H9 (cell line): Measurements from ENCODE around the gene DLK1. TPM values are rescaled to one million over a fixed set of nuclear protein-coding genes. Genes with fewer than 3 reads are reported as not detected.

ENCODE experiments used
- DNase-seq: peaks from one replicate; pipeline ENCODE4 v3.0.0-alpha.2; 2017
- H2AFZ ChIP-seq: one replicate; pipeline ENCODE4 v1.6.1; 2013; ENCODE audit warnings: mild to moderate bottlenecking, low read length, control low read depth, moderate library complexity
- H2AK5ac ChIP-seq: 2 replicates; pipeline ENCODE4 v1.6.1; 2013; ENCODE audit warnings: low read length, control low read depth, mixed read lengths; ENCODE audit not compliant: insufficient read length
- H2BK120ac ChIP-seq: one replicate; pipeline ENCODE4 v1.6.1; 2013; ENCODE audit warnings: low read depth, mild to moderate bottlenecking, low read length, control low read depth, inconsistent platforms; ENCODE audit not compliant: poor library complexity, severe bottlenecking
- H2BK12ac ChIP-seq: 2 replicates; pipeline ENCODE4 v1.6.1; 2013; ENCODE audit warnings: low read length, control low read depth, mixed read lengths, low read depth; ENCODE audit not compliant: insufficient read length
- H2BK15ac ChIP-seq: 2 replicates; pipeline ENCODE4 v1.6.1; 2013; ENCODE audit warnings: low read depth, low read length, control low read depth
- H2BK20ac ChIP-seq: one replicate; pipeline ENCODE4 v1.6.1; 2013; ENCODE audit warnings: low read depth, mild to moderate bottlenecking, low read length, control low read depth, inconsistent platforms; ENCODE audit not compliant: poor library complexity, severe bottlenecking
- H2BK5ac ChIP-seq: 2 replicates; pipeline ENCODE4 v1.6.1; 2013; ENCODE audit warnings: low read length, control low read depth, mixed read lengths; ENCODE audit not compliant: insufficient read length
- H3K14ac ChIP-seq: 2 replicates; pipeline ENCODE4 v1.6.1; 2013; ENCODE audit warnings: low read length, control low read depth; ENCODE audit not compliant: insufficient read depth
- H3K18ac ChIP-seq: 2 replicates; pipeline ENCODE4 v1.6.1; 2013; ENCODE audit warnings: low read depth, mild to moderate bottlenecking, mixed read lengths, low read length, control low read depth; ENCODE audit not compliant: insufficient read length
- H3K23ac ChIP-seq: 2 replicates; pipeline ENCODE4 v1.6.1; 2013; ENCODE audit warnings: low read length, control low read depth, mixed read lengths, low read depth; ENCODE audit not compliant: insufficient read length
- H3K23me2 ChIP-seq: 2 replicates; pipeline ENCODE4 v1.6.1; 2013; ENCODE audit warnings: low read depth, mild to moderate bottlenecking, mixed read lengths, low read length, control low read depth; ENCODE audit not compliant: insufficient read length, poor library complexity, severe bottlenecking
- H3K27ac ChIP-seq: 2 replicates; pipeline ENCODE4 v1.5.1; 2013; ENCODE audit warnings: low read length, control low read depth, mixed read lengths, low read depth; ENCODE audit not compliant: insufficient read length
- H3K27me3 ChIP-seq: 2 replicates; pipeline ENCODE4 v1.6.1; 2013; ENCODE audit warnings: low read length, control low read depth, inconsistent platforms; ENCODE audit not compliant: insufficient read depth
- H3K4ac ChIP-seq: 2 replicates; pipeline ENCODE4 v1.6.1; 2013; ENCODE audit warnings: low read depth, mild to moderate bottlenecking, control low read depth, inconsistent platforms, low read length, moderate library complexity
- H3K4me1 ChIP-seq: 2 replicates; pipeline ENCODE4 v1.6.1; 2013; ENCODE audit warnings: low read length, control low read depth, inconsistent platforms; ENCODE audit not compliant: insufficient read depth
- H3K4me2 ChIP-seq: 2 replicates; pipeline ENCODE4 v1.6.1; 2013; ENCODE audit warnings: low read length, control low read depth, mixed read lengths; ENCODE audit not compliant: insufficient read length, insufficient read depth
- H3K56ac ChIP-seq: 2 replicates; pipeline ENCODE4 v1.6.1; 2013; ENCODE audit warnings: low read depth, mild to moderate bottlenecking, mixed read lengths, low read length, control low read depth; ENCODE audit not compliant: insufficient read length
- H3K79me1 ChIP-seq: 2 replicates; pipeline ENCODE4 v1.6.1; 2013; ENCODE audit warnings: low read depth, mild to moderate bottlenecking, moderate library complexity, low read length, control low read depth, inconsistent platforms; ENCODE audit not compliant: insufficient read depth, poor library complexity, severe bottlenecking
- H3K79me2 ChIP-seq: 2 replicates; pipeline ENCODE4 v1.6.1; 2013; ENCODE audit warnings: low read length, control low read depth, inconsistent platforms; ENCODE audit not compliant: insufficient read depth
- H3K9ac ChIP-seq: 2 replicates; pipeline ENCODE4 v1.6.1; 2013; ENCODE audit warnings: low read length, control low read depth, mixed read lengths; ENCODE audit not compliant: insufficient read length; ENCODE audit errors: extremely low read depth
- H3K9me3 ChIP-seq: one replicate; pipeline ENCODE4 v1.6.1; 2013; ENCODE audit warnings: low read depth, low read length, inconsistent platforms; ENCODE audit not compliant: control insufficient read depth
- H3T11ph ChIP-seq: one replicate; pipeline ENCODE4 v1.6.1; 2013; ENCODE audit warnings: mild to moderate bottlenecking, low read length, control low read depth, inconsistent platforms
- H4K20me1 ChIP-seq: one replicate; pipeline ENCODE4 v1.6.1; 2013; ENCODE audit not compliant: control insufficient read depth, insufficient read length, insufficient read depth
- H4K5ac ChIP-seq: 2 replicates; pipeline ENCODE4 v1.6.1; 2013; ENCODE audit warnings: low read depth, mild to moderate bottlenecking, mixed read lengths, low read length, control low read depth; ENCODE audit not compliant: insufficient read length
- H4K8ac ChIP-seq: replicated peaks from 2 replicates; pipeline ENCODE4 v1.6.1; 2013; ENCODE audit warnings: low read length, control low read depth, mixed read lengths, low read depth; ENCODE audit not compliant: insufficient read length
- H4K91ac ChIP-seq: 2 replicates; pipeline ENCODE4 v1.6.1; 2013; ENCODE audit warnings: low read depth, mild to moderate bottlenecking, moderate library complexity, mixed read lengths, low read length, control low read depth; ENCODE audit not compliant: insufficient read length
- H3K27ac Mint-ChIP-seq, 3 experiments: 2 replicates in 2 of 3; 3 replicates in 1 of 3; pipeline ENCODE4 v1.8.0; 2020 to 2021; ENCODE audit warnings: mixed read lengths in 3 of 3, mild to moderate bottlenecking in 1 of 3, moderate library complexity in 1 of 3
- H3K27me3 Mint-ChIP-seq: 2 replicates; pipeline ENCODE4 v1.8.0; 2021; ENCODE audit warnings: low read depth, mild to moderate bottlenecking, moderate library complexity, mixed read lengths
- H3K36me3 Mint-ChIP-seq, 3 experiments: 2 replicates in 2 of 3; 3 replicates in 1 of 3; pipeline ENCODE4 v1.8.0; 2020 to 2021; ENCODE audit warnings: low read depth in 3 of 3, mixed read lengths in 3 of 3; ENCODE audit not compliant: insufficient read depth in 1 of 3
- H3K4me1 Mint-ChIP-seq, 2 experiments: 2 replicates each; pipeline ENCODE4 v1.8.0; 2020; ENCODE audit warnings: mixed read lengths in 2 of 2
- H3K4me3 Mint-ChIP-seq, 2 experiments: 2 replicates in 1 of 2; 3 replicates in 1 of 2; pipeline ENCODE4 v1.8.0; 2020 to 2021; ENCODE audit warnings: mild to moderate bottlenecking in 2 of 2, mixed read lengths in 2 of 2, moderate library complexity in 1 of 2
- H3K9me3 Mint-ChIP-seq, 2 experiments: 2 replicates in 1 of 2; 3 replicates in 1 of 2; pipeline ENCODE4 v1.8.0; 2020; ENCODE audit warnings: mild to moderate bottlenecking in 2 of 2, mixed read lengths in 2 of 2, moderate library complexity in 1 of 2
- CTCF ChIP-seq: fragments of 200-600 bp; sonication (generic); conservative IDR thresholded peaks from 3 replicates; pipeline ENCODE4 v1.8.0; 2021; ENCODE audit warnings: antibody characterized with exemption, mild to moderate bottlenecking
- WGBS: extraction: QIAGEN DNeasy Blood & Tissue Kit; methylation state at CpG from one replicate; pipeline ENCODE4 v1.1.7; 2013; ENCODE audit warnings: missing lambda C conversion rate, low lambda C conversion rate, mixed read lengths; ENCODE audit not compliant: insufficient read length; ENCODE audit errors: extremely low coverage; 5-methylcytosine and 5-hydroxymethylcytosine counted together
- total RNA-seq: library from RNA; stranded (reverse); gene quantifications from 2 replicates; pipeline ENCODE4 v1.2.1, GENCODE V29; 2021

The DLK1 gene
- total RNA-seq, 1 experiment from 2014 or later, result 2.8 TPM

- Mint-ChIP-seq H3K4me1 (peaks cover 30 to 44% of the 10 kb centered on the region in 2 experiments), H3K27ac (no peak overlapping the region)
- no peak overlapping the region for H3K4me2 ChIP-seq
These were observed 12.3 kb upstream of the DLK1 start for GRCh38 chr14:100714258-100714892.

More at GRCh38 chr14:100714258-100714892, 12.3 kb upstream of the DLK1 start:
- no peak for TF ChIP-seq CTCF
- Histone ChIP-seq H2AK5ac (no peak overlapping the region), H3K27me3 (no peaks in the 10 kb centered on the region; the same call in 1 of the 2 replicates), H2BK15ac (no peak overlapping the region), H4K91ac (no peak overlapping the region), H3K23ac (no peak overlapping the region), H3K4ac (no peak overlapping the region), H3K56ac (no peak overlapping the region), H3K23me2 (peaks cover 2% of the 10 kb centered on the region), H3K9ac (no peak overlapping the region), H3K79me1 (no peaks in the 10 kb centered on the region), H4K8ac (no peak overlapping the region), H3K9me3 (no peaks in the 10 kb centered on the region), H2BK5ac (no peak overlapping the region), H2BK20ac (no peak overlapping the region), H3T11ph (no peak overlapping the region), H2BK120ac (no peak overlapping the region), H3K14ac (no peak overlapping the region; the same call in 1 of the 2 replicates), H4K20me1 (no peaks in the 10 kb centered on the region), H4K5ac (no peak overlapping the region), H3K4me1 (no peaks in the 10 kb centered on the region), H3K18ac (no peak overlapping the region), H2BK12ac (no peak overlapping the region), H2AFZ (no peak overlapping the region), H3K27ac (no peak overlapping the region), H3K79me2 (no peaks in the 10 kb centered on the region)
- no peaks in the 10 kb centered on the region for H3K36me3 Mint-ChIP-seq
- no peak for DNase-seq
- WGBS, result no CpG with 5 or more reads among the region's 23 CpGs
- no peak overlapping the region for H3K4me3 Mint-ChIP-seq
- H3K9me3 Mint-ChIP-seq, result no peaks in the 10 kb centered on the region; a peak in 1 of 5 replicates
- H3K27me3 Mint-ChIP-seq, result peaks cover 35% of the 10 kb centered on the region
